K562 (cell line): ENCODE data around the gene PSMB7. TPM values are rescaled to one million over a fixed set of nuclear protein-coding genes. Genes with fewer than 3 reads are reported as not detected.
A peak's percentile ranks its signal among the peaks of the same experiment; 100 is the strongest.

Experiments
- ATAC-seq: fragments of 200-7000 bp; cut with Tn5 transposase; 3 replicates; pipeline ENCODE4 v1.9.1; 2020; ENCODE audit warnings: moderate library complexity
- BruUV-seq: library from RNA; stranded (reverse); fragments of 400-500 nt; replicated peaks from 2 replicates; lab custom pipeline; 2021; lab: Mats Ljungman, UMichigan
- CTCF ChIA-PET: fragments of 300-600 bp; formaldehyde crosslinking; extraction: SDS; loops from one replicate; lab custom pipeline; 2021; ENCODE audit warnings: low intra/inter-chr PET ratio; lab: Yijun Ruan, JAX
- POLR2A ChIA-PET: fragments of 300-600, 350-650 bp; sonication (Branson Sonifier 250); formaldehyde crosslinking; extraction: SDS; loops from one replicate; lab custom pipeline; 2021; ENCODE audit warnings: antibody characterized with exemption, inconsistent platforms; lab: Yijun Ruan, JAX
- DNase-seq, 4 experiments: peaks; one replicate each; pipeline versions ENCODE4 v3.0.0 to v3.0.0-alpha.2; 2011 to 2018; ENCODE audit warnings: low spot score in 3 of 4, mixed read lengths in 3 of 4; ENCODE audit errors: extremely low read depth in 1 of 4
- FAIRE-seq: peaks from 2 replicates; lab custom pipeline; 2011; peaks lifted over from hg19 to GRCh38; lab: Jason Lieb, UNC
- H2AFZ ChIP-seq: 2 replicates; pipeline ENCODE4 v1.6.0; 2011; ENCODE audit warnings: low read depth, low read length, control low read depth, inconsistent platforms
- H3K27ac ChIP-seq: fragments of 200-600 bp; 3 replicates; pipeline ENCODE4 v1.8.0; 2011; ENCODE audit warnings: low read depth, mild to moderate bottlenecking, control low read depth, inconsistent platforms, low read length, moderate library complexity, mixed read lengths; ENCODE audit errors: extremely low read depth
- H3K27me3 ChIP-seq, 2 experiments: fragments of 300-600 bp in 1 of 2; 2 replicates in 1 of 2; 3 replicates in 1 of 2; pipeline versions ENCODE4 v1.6.0 to v1.8.0; 2011; ENCODE audit warnings: inconsistent platforms in 2 of 2, low read length in 2 of 2, mild to moderate bottlenecking in 1 of 2, mixed read lengths in 1 of 2, moderate library complexity in 1 of 2; ENCODE audit not compliant: control insufficient read depth in 2 of 2, insufficient read depth in 2 of 2
- H3K36me3 ChIP-seq: fragments of 300-600 bp; 3 replicates; pipeline ENCODE4 v1.8.0; 2011; ENCODE audit warnings: mild to moderate bottlenecking, low read length, inconsistent platforms; ENCODE audit not compliant: control insufficient read depth, insufficient read depth
- H3K4me1 ChIP-seq, 2 experiments: fragments of 200-600 bp in 1 of 2; replicated peaks in 1 of 2; 2 replicates in 1 of 2; 3 replicates in 1 of 2; pipeline versions ENCODE4 v1.5.1 to v1.8.0; 2011; ENCODE audit warnings: inconsistent platforms in 2 of 2, low read length in 2 of 2, mild to moderate bottlenecking in 1 of 2, mixed read lengths in 1 of 2, moderate library complexity in 1 of 2; ENCODE audit not compliant: control insufficient read depth in 2 of 2, insufficient read depth in 2 of 2
- H3K4me2 ChIP-seq: 2 replicates; pipeline ENCODE4 v1.6.1; 2011; ENCODE audit warnings: low read length, control low read depth, inconsistent platforms, mixed read lengths; ENCODE audit not compliant: insufficient read depth
- H3K4me3 ChIP-seq: fragments of 200-600 bp; sonication (generic), shearing (Covaris generic); 2 replicates; pipeline ENCODE4 v1.5.1; 2016; ENCODE audit warnings: control low read depth, inconsistent platforms
- H3K79me2 ChIP-seq: fragments of 200-600 bp; 3 replicates; pipeline ENCODE4 v1.8.0; 2011; ENCODE audit warnings: low read length, inconsistent platforms; ENCODE audit not compliant: control insufficient read depth, insufficient read depth
- H3K9ac ChIP-seq, 2 experiments: 2 replicates each; pipeline versions ENCODE4 v1.6.0 to v1.6.1; 2011; ENCODE audit warnings: low read depth in 2 of 2, low read length in 2 of 2, control low read depth in 1 of 2, inconsistent platforms in 1 of 2, mild to moderate bottlenecking in 1 of 2, mixed read lengths in 1 of 2; ENCODE audit not compliant: insufficient read depth in 1 of 2
- H3K9me1 ChIP-seq: one replicate; pipeline ENCODE4 v1.6.0; 2011; ENCODE audit warnings: inconsistent platforms, mild to moderate bottlenecking, low read length, moderate library complexity; ENCODE audit not compliant: control insufficient read depth, insufficient read depth
- H3K9me3 ChIP-seq: replicated peaks from 2 replicates; pipeline ENCODE4 v1.5.1; 2011; ENCODE audit warnings: low read depth, low read length, inconsistent platforms; ENCODE audit not compliant: control insufficient read depth, insufficient read depth
- H4K20me1 ChIP-seq: replicated peaks from 2 replicates; pipeline ENCODE4 v1.6.1; 2011; ENCODE audit warnings: low read length, inconsistent platforms, mixed read lengths; ENCODE audit not compliant: control insufficient read depth, insufficient read depth
- CREB1 ChIP-seq, 2 experiments: sonication (generic) in 1 of 2; formaldehyde crosslinking in 1 of 2; IDR thresholded peaks; 2 replicates each; pipeline versions ENCODE4 v1.6.1 to v1.8.0; 2012 to 2022; ENCODE audit warnings: inconsistent platforms in 1 of 2, mild to moderate bottlenecking in 1 of 2, missing genetic modification reagents in 1 of 2, moderate library complexity in 1 of 2
- CTBP1 ChIP-seq: fragments of 450-650 bp; IDR thresholded peaks from 2 replicates; pipeline ENCODE4 v1.6.1; 2016; ENCODE audit warnings: borderline replicate concordance
- ETV5 ChIP-seq: sonication (generic); formaldehyde crosslinking; IDR thresholded peaks from 2 replicates; pipeline ENCODE4 v1.4.0; 2020; ENCODE audit warnings: low read depth, mild to moderate bottlenecking, missing genetic modification reagents
- HCFC1 ChIP-seq: IDR thresholded peaks from 2 replicates; pipeline ENCODE4 v1.6.1; 2012; ENCODE audit warnings: low read depth, low read length, improper control_type of control experiment
- KLF13 ChIP-seq: fragments of 450-650 bp; IDR thresholded peaks from 2 replicates; pipeline ENCODE4 v1.6.1; 2016; ENCODE audit warnings: missing genetic modification characterization, low read depth, mild to moderate bottlenecking, missing compliant biosample characterization, moderate library complexity, borderline replicate concordance
- KLF16 ChIP-seq: IDR thresholded peaks from 2 replicates; pipeline ENCODE4 v1.6.1; 2016; ENCODE audit warnings: antibody characterized with exemption
- RAD21 ChIP-seq, 2 experiments: fragments of 250-450 bp in 1 of 2; fragments of 450-650 bp in 1 of 2; sonication (Bioruptor Pico) in 1 of 2; formaldehyde crosslinking in 1 of 2; IDR thresholded peaks in 1 of 2; conservative IDR thresholded peaks in 1 of 2; 2 replicates each; pipeline versions ENCODE4 v1.4.0 to v1.8.0; 2020 to 2022; ENCODE audit warnings: mild to moderate bottlenecking in 2 of 2, moderate library complexity in 1 of 2
- RCOR1 ChIP-seq, 2 experiments: IDR thresholded peaks; 2 replicates each; pipeline ENCODE4 v1.6.1; 2012; ENCODE audit warnings: low read depth in 2 of 2, low read length in 2 of 2, borderline replicate concordance in 1 of 2, improper control_type of control experiment in 1 of 2
- SMC3 ChIP-seq: conservative IDR thresholded peaks from 2 replicates; pipeline ENCODE4 v1.6.1; 2011; ENCODE audit warnings: low read depth, low read length, improper control_type of control experiment; ENCODE audit not compliant: insufficient read depth
- SP1 ChIP-seq: sonication (generic); formaldehyde crosslinking; IDR thresholded peaks from 2 replicates; pipeline ENCODE4 v1.8.1; 2022; ENCODE audit warnings: mild to moderate bottlenecking, missing genetic modification reagents
- STAG1 ChIP-seq: sonication (generic); formaldehyde crosslinking; IDR thresholded peaks from 2 replicates; pipeline ENCODE4 v1.5.0; 2020; ENCODE audit warnings: missing genetic modification reagents, borderline replicate concordance
- WGBS: fragments of 100-300 bp; shearing (Covaris generic); methylation state at CpG from one replicate; pipeline ENCODE4 v1.1.6; 2016; ENCODE audit warnings: low coverage, mixed read lengths; ENCODE audit not compliant: insufficient coverage; ENCODE audit errors: missing lambda C conversion rate; 5-methylcytosine and 5-hydroxymethylcytosine counted together
- in situ Hi-C: fragments of 300-500 bp; cut with MboI; formaldehyde crosslinking; loops from 4 replicates; pipeline ENCODE4 v1.15.0; 2018; ENCODE audit warnings: inconsistent platforms, mixed read lengths
- intact Hi-C: fragments of 100-400 bp; cut with micrococcal nuclease; formaldehyde crosslinking; loops from 2 replicates; pipeline ENCODE4 v1.14.2; 2022
- polyA plus RNA-seq, 8 experiments: library from polyadenylated mRNA; depleted of rRNA in 4 of 8; stranded (reverse) in 5 of 8; unstranded in 3 of 8; fragments of >200 nt; fragmentation: Nextera tagmentation in 2 of 8; fragmentation: Illumina TruSeq in 1 of 8; extraction: Ambion mirVana in 2 of 8; extraction: Trizol in 1 of 8; gene quantifications; 2 replicates each; pipeline versions ENCODE4 v1.2.1 to v1.2.3, GENCODE V29; 2011 to 2014; ENCODE audit warnings: inconsistent platforms in 1 of 8, missing spikeins in 1 of 8
- total RNA-seq, 7 experiments: library from RNA; depleted of rRNA in 6 of 7; stranded (reverse); fragments of >200 nt in 6 of 7; fragmentation: Illumina TruSeq in 2 of 7; extraction: Trizol in 2 of 7; gene quantifications; 2 replicates each; pipeline versions ENCODE4 v1.2.1 to v1.2.3, GENCODE V29; 2011 to 2021; ENCODE audit warnings: low replicate concordance in 1 of 7
- TF ChIP-seq, protein P1 (sequence below): fragments of 450-650 bp; IDR thresholded peaks from 2 replicates; pipeline ENCODE4 v1.6.1; 2016; ENCODE audit warnings: missing biosample characterization, missing genetic modification characterization
- TF ChIP-seq, protein P2 (sequence below), 3 experiments: IDR thresholded peaks in 2 of 3; conservative IDR thresholded peaks in 1 of 3; 2 replicates each; pipeline ENCODE4 v1.5.1; 2011 to 2012; ENCODE audit warnings: low read length in 3 of 3, mild to moderate bottlenecking in 3 of 3, control low read depth in 2 of 3, improper control_type of control experiment in 1 of 3, inconsistent platforms in 1 of 3, low read depth in 1 of 3, mixed read lengths in 1 of 3, moderate library complexity in 1 of 3; ENCODE audit not compliant: insufficient read depth in 2 of 3
- TF ChIP-seq, protein P3 (sequence below): fragments of 200-800 bp; sonication (Bioruptor generic); IDR thresholded peaks from 2 replicates; pipeline ENCODE4 v1.6.1; 2017; ENCODE audit warnings: missing genetic modification characterization, missing compliant biosample characterization

PSMB7 gene
- total and polyA plus RNA-seq, 9 of the 15 experiments (the other 6 are each of a cell fraction or from before 2014, with no cell fraction given): 321 to 978 (median 407) TPM

GRCh38 chr9:124320062-124320973 is 94.9 kb downstream of the PSMB7 start:
- peak; percentile 93 for ATAC-seq
- H3K27me3 ChIP-seq: no peaks in the 10 kb centered on the region
- 47% methylated on average over 17 of the region's 17 CpGs for WGBS
- no peaks in the 10 kb centered on the region for H3K79me2 ChIP-seq
- intact Hi-C loops (loop anchor here (1.0 to 5.0 kb wide), 2 partner anchors 72 to 187 kb away; no protein-coding TSS in a partner anchor), in situ Hi-C loops (loop anchor here (5.0 to 25.0 kb wide), 2 partner anchors 193 to 783 kb away; no protein-coding TSS in a partner anchor)
- CTCF ChIA-PET: interaction anchor here (0.5 to 2.6 kb wide), 4 partner anchors 161 to 199 kb away, joined by 3 to 16 read pairs (median 8); no protein-coding TSS in a partner anchor
- no peak overlapping the region for H3K4me2 ChIP-seq
- no peak overlapping the region for H3K27ac ChIP-seq
- no peak overlapping the region; the same call in none of the 2 replicates for H2AFZ ChIP-seq
- DNase-seq: peak; percentile 76 to 85 (median 82)
- peaks cover 11 to 24% of the 10 kb centered on the region in 2 experiments for H3K4me1 ChIP-seq
- H3K4me3 ChIP-seq: no peak overlapping the region
- POLR2A ChIA-PET: interaction anchor here (1.2 kb wide), 1 partner anchor 28 kb away, joined by 4 read pairs; no protein-coding TSS in a partner anchor
- no peaks in the 10 kb centered on the region; the same call in 2 of the 3 replicates for H3K36me3 ChIP-seq
- peak; percentile 94 for FAIRE-seq
- H3K9me3 ChIP-seq: no peaks in the 10 kb centered on the region
- no TSS peak for BruUV-seq
- H3K9ac ChIP-seq: no peak overlapping the region
- H4K20me1 ChIP-seq: 0 out of 2 replicates have a peak, but pooled peaks cover 4% of the 10 kb centered on the region
- H3K9me1 ChIP-seq: no peaks in the 10 kb centered on the region
- TF ChIP-seq KLF16: peak; percentile 69
- no peak for TF ChIP-seq CREB1 (IDR thresholded peaks at IDR 0.05)
- no peak for TF ChIP-seq CREB1 (CRISPR knock-in tag; IDR thresholded peaks at IDR 0.05)
- TF ChIP-seq, protein P1, sequence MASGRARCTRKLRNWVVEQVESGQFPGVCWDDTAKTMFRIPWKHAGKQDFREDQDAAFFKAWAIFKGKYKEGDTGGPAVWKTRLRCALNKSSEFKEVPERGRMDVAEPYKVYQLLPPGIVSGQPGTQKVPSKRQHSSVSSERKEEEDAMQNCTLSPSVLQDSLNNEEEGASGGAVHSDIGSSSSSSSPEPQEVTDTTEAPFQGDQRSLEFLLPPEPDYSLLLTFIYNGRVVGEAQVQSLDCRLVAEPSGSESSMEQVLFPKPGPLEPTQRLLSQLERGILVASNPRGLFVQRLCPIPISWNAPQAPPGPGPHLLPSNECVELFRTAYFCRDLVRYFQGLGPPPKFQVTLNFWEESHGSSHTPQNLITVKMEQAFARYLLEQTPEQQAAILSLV (tag): no peak
- TF ChIP-seq SP1 (CRISPR knock-in tag): peak; percentile 48; the same call in 1 of the 2 replicates
- TF ChIP-seq KLF13: 0 out of 2 replicates have a peak, but pooled peaks have one; percentile 27
- TF ChIP-seq CTBP1: peak; percentile 43; the same call in 1 of the 2 replicates
- TF ChIP-seq RCOR1 (IDR thresholded peaks at IDR 0.05; ENCODE audit: borderline replicate concordance in 1 of 2, low read depth in 2 of 2, low read length in 2 of 2): peak in 1 of 2 experiments; percentile 61; a peak in 1 of 4 replicates
- peak; percentile 88 for TF ChIP-seq SMC3
- TF ChIP-seq ETV5 (CRISPR knock-in tag): peak; percentile 59; the same call in 1 of the 2 replicates
- TF ChIP-seq, protein P2, sequence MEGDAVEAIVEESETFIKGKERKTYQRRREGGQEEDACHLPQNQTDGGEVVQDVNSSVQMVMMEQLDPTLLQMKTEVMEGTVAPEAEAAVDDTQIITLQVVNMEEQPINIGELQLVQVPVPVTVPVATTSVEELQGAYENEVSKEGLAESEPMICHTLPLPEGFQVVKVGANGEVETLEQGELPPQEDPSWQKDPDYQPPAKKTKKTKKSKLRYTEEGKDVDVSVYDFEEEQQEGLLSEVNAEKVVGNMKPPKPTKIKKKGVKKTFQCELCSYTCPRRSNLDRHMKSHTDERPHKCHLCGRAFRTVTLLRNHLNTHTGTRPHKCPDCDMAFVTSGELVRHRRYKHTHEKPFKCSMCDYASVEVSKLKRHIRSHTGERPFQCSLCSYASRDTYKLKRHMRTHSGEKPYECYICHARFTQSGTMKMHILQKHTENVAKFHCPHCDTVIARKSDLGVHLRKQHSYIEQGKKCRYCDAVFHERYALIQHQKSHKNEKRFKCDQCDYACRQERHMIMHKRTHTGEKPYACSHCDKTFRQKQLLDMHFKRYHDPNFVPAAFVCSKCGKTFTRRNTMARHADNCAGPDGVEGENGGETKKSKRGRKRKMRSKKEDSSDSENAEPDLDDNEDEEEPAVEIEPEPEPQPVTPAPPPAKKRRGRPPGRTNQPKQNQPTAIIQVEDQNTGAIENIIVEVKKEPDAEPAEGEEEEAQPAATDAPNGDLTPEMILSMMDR (IDR thresholded peaks at IDR 0.05 in 2 of 3, conservative IDR thresholded peaks at IDR 0.05 in 1 of 3; ENCODE audit: insufficient read depth in 2 of 3, low read depth in 1 of 3, low read length in 3 of 3): peak; percentile 84 to 95 (median 90)
- TF ChIP-seq STAG1 (CRISPR knock-in tag): 0 out of 2 replicates have a peak, but pooled peaks have one; percentile 35
- peak; percentile 21; the same call in 1 of the 2 replicates for TF ChIP-seq HCFC1
- TF ChIP-seq, protein P3, sequence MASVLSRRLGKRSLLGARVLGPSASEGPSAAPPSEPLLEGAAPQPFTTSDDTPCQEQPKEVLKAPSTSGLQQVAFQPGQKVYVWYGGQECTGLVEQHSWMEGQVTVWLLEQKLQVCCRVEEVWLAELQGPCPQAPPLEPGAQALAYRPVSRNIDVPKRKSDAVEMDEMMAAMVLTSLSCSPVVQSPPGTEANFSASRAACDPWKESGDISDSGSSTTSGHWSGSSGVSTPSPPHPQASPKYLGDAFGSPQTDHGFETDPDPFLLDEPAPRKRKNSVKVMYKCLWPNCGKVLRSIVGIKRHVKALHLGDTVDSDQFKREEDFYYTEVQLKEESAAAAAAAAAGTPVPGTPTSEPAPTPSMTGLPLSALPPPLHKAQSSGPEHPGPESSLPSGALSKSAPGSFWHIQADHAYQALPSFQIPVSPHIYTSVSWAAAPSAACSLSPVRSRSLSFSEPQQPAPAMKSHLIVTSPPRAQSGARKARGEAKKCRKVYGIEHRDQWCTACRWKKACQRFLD (CRISPR knock-in tag): no peak
- TF ChIP-seq RAD21 (CRISPR knock-in tag; conservative IDR thresholded peaks at IDR 0.05 in 1 of 2, IDR thresholded peaks at IDR 0.05 in 1 of 2): peak; percentile 61 to 79
